Neuronal stem cell (in vitro differentiated cells): ENCODE data around the gene KDF1.

ENCODE experiments used
- DNase-seq: peaks from one replicate; pipeline ENCODE4 v3.0.0-alpha.2; 2013; ENCODE audit warnings: low spot score
- H2AFZ ChIP-seq: one replicate; pipeline ENCODE4 v1.6.1; 2013; ENCODE audit warnings: mild to moderate bottlenecking, low read length, inconsistent platforms
- H2AK5ac ChIP-seq: 2 replicates; pipeline ENCODE4 v1.6.1; 2013; ENCODE audit warnings: low read depth, mild to moderate bottlenecking, inconsistent platforms, low read length, moderate library complexity, mixed read lengths
- H2BK120ac ChIP-seq: 2 replicates; pipeline ENCODE4 v1.6.1; 2013; ENCODE audit warnings: low read depth, mild to moderate bottlenecking, inconsistent platforms, low read length, moderate library complexity, mixed read lengths
- H2BK12ac ChIP-seq: one replicate; pipeline ENCODE4 v1.6.1; 2013; ENCODE audit warnings: low read length, inconsistent platforms
- H2BK15ac ChIP-seq: 2 replicates; pipeline ENCODE4 v1.6.1; 2013; ENCODE audit warnings: mild to moderate bottlenecking, low read length, inconsistent platforms, mixed read lengths
- H2BK5ac ChIP-seq: one replicate; pipeline ENCODE4 v1.6.1; 2013; ENCODE audit warnings: inconsistent platforms, mild to moderate bottlenecking, low read length, moderate library complexity
- H3K14ac ChIP-seq: one replicate; pipeline ENCODE4 v1.6.1; 2013; ENCODE audit warnings: low read length, inconsistent platforms
- H3K18ac ChIP-seq: 2 replicates; pipeline ENCODE4 v1.6.1; 2013; ENCODE audit warnings: low read length, inconsistent platforms
- H3K23ac ChIP-seq: 2 replicates; pipeline ENCODE4 v1.6.1; 2013; ENCODE audit warnings: low read depth, mild to moderate bottlenecking, mixed read lengths, low read length, inconsistent platforms; ENCODE audit not compliant: poor library complexity
- H3K27ac ChIP-seq: replicated peaks from 3 replicates; pipeline ENCODE4 v1.5.1; 2013; ENCODE audit warnings: low read length, inconsistent platforms
- H3K27me3 ChIP-seq, 3 experiments: 2 replicates each; pipeline ENCODE4 v1.6.1; 2013; ENCODE audit warnings: low read length in 3 of 3, mild to moderate bottlenecking in 2 of 3, inconsistent platforms in 1 of 3, low read depth in 1 of 3, mixed read lengths in 1 of 3, moderate library complexity in 1 of 3; ENCODE audit not compliant: control insufficient read depth in 3 of 3, insufficient read depth in 3 of 3
- H3K36me3 ChIP-seq, 2 donors: replicated peaks in 1 of 2; 2 replicates each; pipeline ENCODE4 v1.6.1; 2013; ENCODE audit warnings: low read length in 2 of 2; ENCODE audit not compliant: control insufficient read depth in 2 of 2, insufficient read depth in 2 of 2
- H3K4ac ChIP-seq: 2 replicates; pipeline ENCODE4 v1.6.1; 2013; ENCODE audit warnings: inconsistent platforms, mild to moderate bottlenecking, low read length, moderate library complexity
- H3K4me1 ChIP-seq, 2 donors: 1 replicate in 1 of 2; 2 replicates in 1 of 2; pipeline ENCODE4 v1.6.1; 2013; ENCODE audit warnings: low read length in 2 of 2, low read depth in 1 of 2; ENCODE audit not compliant: control insufficient read depth in 2 of 2, insufficient read depth in 1 of 2
- H3K4me2 ChIP-seq: one replicate; pipeline ENCODE4 v1.6.1; 2013; ENCODE audit warnings: mild to moderate bottlenecking, low read length, inconsistent platforms; ENCODE audit not compliant: insufficient read depth, poor library complexity, severe bottlenecking
- H3K4me3 ChIP-seq, 2 donors: 2 replicates each; pipeline ENCODE4 v1.5.1; 2013; ENCODE audit warnings: low read length in 2 of 2, mild to moderate bottlenecking in 2 of 2, inconsistent platforms in 1 of 2, moderate library complexity in 1 of 2
- H3K79me1 ChIP-seq: one replicate; pipeline ENCODE4 v1.6.1; 2013; ENCODE audit warnings: low read depth, mild to moderate bottlenecking, inconsistent platforms, low read length, moderate library complexity
- H3K9ac ChIP-seq: one replicate; pipeline ENCODE4 v1.6.1; 2013; ENCODE audit warnings: mild to moderate bottlenecking, low read depth, low read length, inconsistent platforms; ENCODE audit not compliant: poor library complexity
- H3K9me3 ChIP-seq, 2 donors: replicated peaks in 1 of 2; 2 replicates each; pipeline versions ENCODE3 to v1.6.1; 2013; ENCODE audit warnings: low read length in 2 of 2, mild to moderate bottlenecking in 2 of 2, inconsistent platforms in 1 of 2, low read depth in 1 of 2, mixed read lengths in 1 of 2, moderate library complexity in 1 of 2; ENCODE audit not compliant: control insufficient read depth in 2 of 2, insufficient read depth in 1 of 2
- H4K8ac ChIP-seq: one replicate; pipeline ENCODE4 v1.6.1; 2013; ENCODE audit warnings: low read depth, mild to moderate bottlenecking, inconsistent platforms, low read length, moderate library complexity
- H4K91ac ChIP-seq: one replicate; pipeline ENCODE4 v1.6.1; 2013; ENCODE audit warnings: low read length, low read depth, mild to moderate bottlenecking, inconsistent platforms; ENCODE audit not compliant: poor library complexity
- WGBS, 2 donors: extraction: QIAGEN DNeasy Blood & Tissue Kit; methylation state at CpG; one replicate each; pipeline ENCODE4 v1.1.7; 2013; ENCODE audit warnings: missing lambda C conversion rate in 2 of 2, mixed read lengths in 1 of 2; ENCODE audit not compliant: insufficient read length in 2 of 2, insufficient replicate concordance in 1 of 2; ENCODE audit errors: extremely low coverage in 2 of 2; 5-methylcytosine and 5-hydroxymethylcytosine counted together

The KDF1 gene

DNA sequence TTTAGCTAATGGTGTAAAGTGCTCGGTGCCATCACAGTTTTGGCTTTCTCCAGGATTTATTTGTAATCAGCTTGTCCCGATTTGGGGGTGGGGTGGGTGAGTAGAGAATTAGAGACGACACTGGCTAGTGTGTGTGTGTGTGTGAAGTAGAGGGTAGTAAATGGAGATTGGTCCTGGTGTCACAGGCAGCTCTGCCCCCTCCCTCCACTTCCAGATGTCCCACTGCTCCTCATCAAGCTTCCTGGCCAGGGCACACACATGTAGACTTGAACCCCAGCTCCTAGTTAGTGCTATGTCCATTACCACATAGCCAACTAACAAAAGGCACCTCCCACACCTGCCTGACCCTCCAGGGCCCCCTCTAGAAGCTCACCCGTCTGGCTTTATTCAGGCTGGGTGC, 36.4 kb upstream of the KDF1 start:
- Histone ChIP-seq H3K18ac (no peak overlapping the region), H3K27me3 (peaks cover 4 to 46% (median 5%) of the 10 kb centered on the region in 3 experiments), H3K9me3 (no peaks in the 10 kb centered on the region), H3K14ac (no peak overlapping the region), H2AK5ac (peak overlapping the region; percentile 16), H3K4me2 (no peak overlapping the region), H3K79me1 (no peaks in the 10 kb centered on the region), H3K4ac (no peak overlapping the region), H2BK15ac (no peak overlapping the region), H2BK120ac (no peak overlapping the region), H3K23ac (no peak overlapping the region), H3K4me1 (peaks cover 25 to 48% of the 10 kb centered on the region in 2 donors), H3K9ac (no peak overlapping the region), H3K36me3 (peaks cover 0 to 2% of the 10 kb centered on the region in 2 donors), H3K27ac (no peak overlapping the region), H2BK5ac (no peak overlapping the region), H3K4me3 (no peak overlapping the region), H2BK12ac (no peak overlapping the region), H4K8ac (no peak overlapping the region), H4K91ac (no peak overlapping the region), H2AFZ (no peak overlapping the region)
- DNase-seq: no peak
- no CpG with 5 or more reads among the region's 4 CpGs for WGBS, 2 donors

DNA sequence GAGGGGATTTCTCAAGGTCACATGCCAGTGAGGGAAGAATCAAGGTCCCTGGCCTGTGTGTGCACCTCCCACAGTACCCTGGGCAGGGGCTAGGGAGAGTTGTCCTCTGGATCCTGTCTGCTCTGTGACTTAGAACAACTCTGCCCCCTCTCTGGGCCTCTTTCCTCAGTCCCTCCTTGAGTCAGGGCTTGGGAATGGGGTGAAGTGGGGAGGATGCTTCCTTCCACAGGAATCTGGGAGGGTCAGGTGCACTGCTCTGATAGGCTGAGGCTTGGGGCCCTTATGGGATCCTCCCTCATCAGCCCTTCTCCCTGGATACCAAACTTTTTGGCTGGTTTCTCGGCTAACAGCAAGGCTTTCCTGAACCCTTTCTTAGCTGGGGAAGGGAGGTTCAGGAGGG, 35.8 kb upstream of the KDF1 start:
- Histone ChIP-seq H3K23ac (no peak overlapping the region), H2BK5ac (no peak overlapping the region), H3K9me3 (no peaks in the 10 kb centered on the region), H3K14ac (no peak overlapping the region), H2AK5ac (no peak overlapping the region), H3K4me3 (no peak overlapping the region), H3K36me3 (peaks cover 0 to 2% of the 10 kb centered on the region in 2 donors), H3K4me1 (peaks cover 24 to 47% of the 10 kb centered on the region in 2 donors), H4K8ac (no peak overlapping the region), H2BK15ac (no peak overlapping the region), H2BK120ac (no peak overlapping the region), H3K4ac (no peak overlapping the region), H3K79me1 (no peaks in the 10 kb centered on the region), H3K27ac (no peak overlapping the region), H3K27me3 (peaks cover 5 to 52% (median 11%) of the 10 kb centered on the region in 3 experiments), H3K9ac (no peak overlapping the region), H2AFZ (no peak overlapping the region), H2BK12ac (no peak overlapping the region), H3K4me2 (no peak overlapping the region), H4K91ac (no peak overlapping the region), H3K18ac (no peak overlapping the region)
- no peak for DNase-seq
- no CpG with 5 or more reads among the region's 1 CpG for WGBS, 2 donors

DNA sequence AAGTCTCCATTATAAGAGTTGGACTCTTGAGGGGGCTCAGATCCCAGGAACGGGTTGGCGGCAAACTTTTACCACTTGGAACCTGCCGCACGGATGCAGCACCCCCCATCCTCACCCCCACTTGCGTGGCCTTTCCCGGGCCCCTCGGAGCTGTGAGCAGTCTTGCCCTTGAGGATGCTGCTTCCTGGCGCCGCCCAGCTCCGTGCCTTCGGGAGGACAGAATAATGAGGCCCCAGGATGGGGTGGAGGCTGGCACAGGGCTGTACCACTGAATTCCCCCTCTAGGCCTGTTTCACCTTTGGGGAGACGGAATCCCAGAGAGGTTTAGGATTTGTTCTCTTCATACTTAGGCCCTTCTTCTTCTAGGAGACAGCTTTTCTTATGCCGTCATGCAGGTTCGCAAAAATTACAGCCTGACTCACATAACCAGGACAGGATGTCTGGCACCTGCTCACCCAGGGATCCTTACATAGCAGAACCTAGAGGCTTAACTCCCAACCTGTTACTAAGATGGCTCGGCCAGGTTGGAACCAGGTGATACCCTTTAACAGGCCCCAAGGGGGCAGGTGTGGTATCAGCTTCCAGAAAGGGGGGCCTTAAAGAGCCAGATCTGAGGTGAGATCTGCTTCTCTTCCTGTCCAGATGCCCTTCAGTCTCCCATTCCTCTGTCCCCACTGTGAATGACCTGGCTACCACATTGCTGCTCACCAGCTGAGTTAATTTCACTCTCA, 34.7 kb upstream of the KDF1 start:
- Histone ChIP-seq H3K23ac (peak overlapping the region; percentile 6), H4K91ac (no peak overlapping the region), H3K27ac (no peak overlapping the region), H2BK15ac (no peak overlapping the region), H3K4me3 (peak overlapping the region; percentile 55 to 81), H3K36me3 (peaks cover 0 to 2% of the 10 kb centered on the region in 2 donors), H2AFZ (peak overlapping the region; percentile 88), H3K18ac (no peak overlapping the region), H3K79me1 (no peaks in the 10 kb centered on the region), H3K27me3 (peaks cover 5 to 53% (median 16%) of the 10 kb centered on the region in 3 experiments), H2BK5ac (no peak overlapping the region), H2BK120ac (no peak overlapping the region), H4K8ac (no peak overlapping the region), H3K9ac (no peak overlapping the region), H3K9me3 (no peaks in the 10 kb centered on the region), H3K14ac (no peak overlapping the region), H3K4me1 (peaks cover 18 to 37% of the 10 kb centered on the region in 2 donors), H2BK12ac (no peak overlapping the region), H2AK5ac (no peak overlapping the region), H3K4me2 (peak overlapping the region; percentile 96), H3K4ac (no peak overlapping the region)
- DNase-seq: no peak
- WGBS, 2 donors: no CpG with 5 or more reads among the region's 15 CpGs

DNA sequence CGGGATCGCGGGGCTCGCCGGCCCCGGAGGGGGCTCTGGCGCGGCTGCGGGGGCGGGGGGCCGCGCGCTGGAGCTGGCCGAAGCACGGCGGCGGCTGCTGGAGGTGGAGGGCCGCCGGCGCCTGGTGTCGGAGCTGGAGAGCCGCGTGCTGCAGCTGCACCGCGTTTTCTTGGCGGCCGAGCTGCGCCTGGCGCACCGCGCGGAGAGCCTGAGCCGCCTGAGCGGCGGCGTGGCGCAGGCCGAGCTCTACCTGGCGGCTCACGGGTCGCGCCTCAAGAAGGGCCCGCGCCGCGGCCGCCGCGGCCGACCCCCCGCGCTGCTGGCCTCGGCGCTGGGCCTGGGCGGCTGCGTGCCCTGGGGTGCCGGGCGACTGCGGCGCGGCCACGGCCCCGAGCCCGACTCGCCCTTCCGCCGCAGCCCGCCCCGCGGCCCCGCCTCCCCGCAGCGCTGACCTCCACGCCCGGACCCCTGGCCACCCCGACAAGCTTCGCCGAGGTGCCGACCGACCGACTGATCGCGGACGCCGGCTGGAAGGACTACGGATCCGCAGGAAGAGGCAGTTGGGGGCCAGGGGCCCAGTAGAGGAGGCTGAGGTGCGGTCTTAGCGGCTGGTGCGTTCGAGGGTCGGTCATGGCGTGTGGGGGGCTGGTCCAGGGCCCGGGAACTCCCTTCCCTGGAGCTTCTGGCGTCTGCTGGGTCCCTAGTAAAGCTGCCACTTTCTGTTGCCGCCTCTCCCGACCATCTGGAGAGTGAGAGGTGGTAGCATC, 33.9 kb upstream of the KDF1 start:
- Histone ChIP-seq H2BK120ac (no peak overlapping the region), H2AFZ (peak overlapping the region; percentile 88), H3K9me3 (no peaks in the 10 kb centered on the region), H3K14ac (no peak overlapping the region), H3K4ac (no peak overlapping the region), H3K4me1 (peaks cover 11 to 29% of the 10 kb centered on the region in 2 donors), H2AK5ac (no peak overlapping the region), H2BK5ac (no peak overlapping the region), H3K18ac (peak overlapping the region; percentile 92), H3K36me3 (peaks cover 0 to 2% of the 10 kb centered on the region in 2 donors), H2BK15ac (no peak overlapping the region), H4K8ac (no peak overlapping the region), H3K4me2 (peak overlapping the region; percentile 96), H4K91ac (no peak overlapping the region), H3K4me3 (peak overlapping the region; percentile 55 to 81), H3K27ac (no peak overlapping the region), H2BK12ac (no peak overlapping the region), H3K27me3 (peaks cover 5 to 53% (median 16%) of the 10 kb centered on the region in 3 experiments), H3K79me1 (no peaks in the 10 kb centered on the region), H3K23ac (peak overlapping the region; percentile 100), H3K9ac (peak overlapping the region; percentile 88)
- DNase-seq: no peak
- WGBS, 2 donors: no CpG with 5 or more reads among the region's 97 CpGs
